PFSK-1 (cell line): ENCODE data around the gene PADI1.

Experiments
- POLR2AphosphoS5 ChIP-seq: IDR thresholded peaks from 2 replicates; pipeline ENCODE4 v1.6.1; 2012; ENCODE audit warnings: low read depth, mild to moderate bottlenecking, control low read depth, low read length, moderate library complexity
- TAF1 ChIP-seq: IDR thresholded peaks from 2 replicates; pipeline ENCODE4 v1.6.1; 2012; ENCODE audit warnings: low read length, control low read depth, borderline replicate concordance; ENCODE audit not compliant: insufficient read depth

DNA sequence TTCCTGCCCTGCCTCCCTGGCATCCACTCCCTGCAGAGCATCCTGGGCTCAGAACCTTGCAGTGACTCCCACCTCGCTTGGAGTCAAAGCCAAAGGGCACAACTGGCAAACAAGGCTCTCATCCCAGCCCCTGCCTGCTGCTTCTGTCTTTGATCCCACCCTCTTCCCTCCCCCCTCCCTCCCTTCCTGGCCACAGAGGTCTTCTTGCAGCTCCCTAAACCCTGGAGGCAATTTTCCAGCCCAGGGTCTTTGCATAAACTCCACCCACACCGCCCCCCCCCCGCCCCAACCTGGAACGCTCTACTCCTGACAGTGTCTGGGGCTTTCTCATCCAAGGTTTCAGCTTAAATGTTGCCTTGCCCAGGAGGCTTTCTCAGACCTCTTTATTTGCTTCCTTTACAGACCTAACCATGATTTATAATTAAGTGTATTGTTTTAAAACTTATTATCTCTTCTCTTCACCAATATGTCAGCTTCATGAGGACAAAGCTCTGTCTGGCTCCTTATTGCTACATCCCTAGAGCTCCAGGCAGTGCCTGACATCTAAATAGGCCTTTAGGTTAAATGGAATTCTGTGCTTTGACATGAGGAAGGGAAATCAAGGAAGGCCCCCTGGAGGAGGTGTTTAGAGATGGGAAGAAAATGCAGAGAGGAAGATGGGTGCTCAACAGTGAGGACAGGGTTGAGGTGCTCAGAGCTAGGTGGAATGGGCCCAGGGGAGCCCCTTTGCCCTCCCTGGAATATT lies 37.7 kb upstream of the PADI1 start:
- TF ChIP-seq POLR2AphosphoS5 (no peak), TAF1 (no peak)
